Uterus (tissue), 2 donors: ENCODE results near the gene LNP1.

Experiments used
- CTCF ChIP-seq, 4 experiments: fragments of 200-600 bp in 2 of 4; fragments of 450-650 bp in 2 of 4; sonication (generic) in 2 of 4; IDR thresholded peaks; one replicate each; pipeline ENCODE4 v1.5.1; 2016 to 2019; ENCODE audit warnings: antibody characterized with exemption in 4 of 4, mild to moderate bottlenecking in 2 of 4, moderate library complexity in 1 of 4
- POLR2A ChIP-seq, 2 donors: fragments of 450-650 bp; IDR thresholded peaks; one replicate each; pipeline ENCODE4 v1.6.1; 2016; ENCODE audit warnings: antibody characterized with exemption in 2 of 2, mild to moderate bottlenecking in 1 of 2, moderate library complexity in 1 of 2

GRCh38 chr3:100359035-100359434 is 42.3 kb upstream of the LNP1 start:
- TF ChIP-seq CTCF (IDR thresholded peaks at IDR 0.05) (no peak), POLR2A (IDR thresholded peaks at IDR 0.05) (no peak)
